Keratinocyte (primary cell): ENCODE results near the gene AKR1C1. TPM values are rescaled to one million over a fixed set of nuclear protein-coding genes. Genes with fewer than 3 reads are reported as not detected.
"Not testable (repeated sequence)": the region's sequence is repeated elsewhere in the genome, so short reads cannot be mapped to it uniquely, and the experiment has no call there.

Experiments
- DNase-seq: peaks from one replicate; pipeline ENCODE4 v3.0.0-alpha.2; 2011; ENCODE audit warnings: low read depth, missing footprints, low spot score
- FAIRE-seq: peaks from 2 replicates; lab custom pipeline; 2011; peaks lifted over from hg19 to GRCh38; lab: Jason Lieb, UNC
- H2AFZ ChIP-seq: 2 replicates; pipeline ENCODE4 v1.6.0; 2012; ENCODE audit warnings: low read length, control low read depth, inconsistent platforms; ENCODE audit not compliant: control insufficient read depth
- H3K27ac ChIP-seq: 2 replicates; pipeline ENCODE4 v1.5.1; 2011; ENCODE audit warnings: low read length; ENCODE audit not compliant: control insufficient read depth, insufficient read depth
- H3K27me3 ChIP-seq: 3 replicates; pipeline ENCODE4 v1.6.0; 2011; ENCODE audit warnings: low read length; ENCODE audit not compliant: control insufficient read depth, insufficient read depth; ENCODE audit errors: extremely low read depth
- H3K36me3 ChIP-seq, 2 experiments: 2 replicates in 1 of 2; 3 replicates in 1 of 2; pipeline ENCODE4 v1.5.1; 2011; ENCODE audit warnings: low read length in 2 of 2, mild to moderate bottlenecking in 1 of 2; ENCODE audit not compliant: control insufficient read depth in 2 of 2, insufficient read depth in 2 of 2; ENCODE audit errors: extremely low read depth in 1 of 2
- H3K4me1 ChIP-seq: 3 replicates; pipeline ENCODE4 v1.5.1; 2011; ENCODE audit warnings: low read length; ENCODE audit not compliant: control insufficient read depth, insufficient read depth; ENCODE audit errors: extremely low read depth
- H3K4me2 ChIP-seq: 3 replicates; pipeline ENCODE4 v1.6.0; 2011; ENCODE audit warnings: low read depth, low read length; ENCODE audit not compliant: control insufficient read depth, insufficient read depth; ENCODE audit errors: extremely low read depth
- H3K4me3 ChIP-seq, 3 experiments: fragments of 200-600 bp in 1 of 3; sonication (generic) in 1 of 3; 2 replicates in 2 of 3; 3 replicates in 1 of 3; pipeline ENCODE4 v1.5.1; 2011 to 2016; ENCODE audit warnings: low read length in 3 of 3, mild to moderate bottlenecking in 3 of 3, control low read depth in 2 of 3, inconsistent platforms in 1 of 3, low read depth in 1 of 3, mixed read lengths in 1 of 3, mixed run types in 1 of 3, moderate library complexity in 1 of 3; ENCODE audit not compliant: control insufficient read depth in 2 of 3, insufficient read depth in 2 of 3; ENCODE audit errors: extremely low read depth in 1 of 3
- H3K79me2 ChIP-seq: 2 replicates; pipeline ENCODE4 v1.6.0; 2012; ENCODE audit warnings: low read length; ENCODE audit not compliant: control insufficient read depth, insufficient read depth
- H3K9ac ChIP-seq: 3 replicates; pipeline ENCODE4 v1.6.0; 2011; ENCODE audit warnings: low read length; ENCODE audit not compliant: control insufficient read depth, insufficient read depth; ENCODE audit errors: extremely low read depth
- H3K9me1 ChIP-seq: 3 replicates; pipeline ENCODE4 v1.6.0; 2011; ENCODE audit warnings: low read length; ENCODE audit not compliant: control insufficient read depth, insufficient read depth; ENCODE audit errors: extremely low read depth
- H3K9me3 ChIP-seq: 2 replicates; pipeline ENCODE4 v1.5.1; 2012; ENCODE audit warnings: low read depth, low read length; ENCODE audit not compliant: control insufficient read depth
- H4K20me1 ChIP-seq: 3 replicates; pipeline ENCODE4 v1.6.0; 2011; ENCODE audit warnings: low read length; ENCODE audit not compliant: control insufficient read depth, insufficient read depth; ENCODE audit errors: extremely low read depth
- CTCF ChIP-seq, 3 experiments: IDR thresholded peaks in 1 of 3; conservative IDR thresholded peaks in 1 of 3; optimal IDR thresholded peaks in 1 of 3; 2 replicates in 2 of 3; 3 replicates in 1 of 3; pipeline versions ENCODE3 to v1.5.1; 2011; ENCODE audit warnings: low read length in 3 of 3, mild to moderate bottlenecking in 3 of 3, moderate library complexity in 2 of 3, control low read depth in 1 of 3, inconsistent platforms in 1 of 3; ENCODE audit not compliant: insufficient read depth in 2 of 3; ENCODE audit errors: extremely low read depth in 1 of 3
- EZH2 ChIP-seq: IDR thresholded peaks from one replicate; pipeline ENCODE4 v1.6.1; 2012; ENCODE audit warnings: inconsistent platforms, mild to moderate bottlenecking, low read length, moderate library complexity
- dilution Hi-C: fragments of 300-500 bp; cut with MboI; formaldehyde crosslinking; loops from one replicate; pipeline ENCODE4 v1.7.0; 2020; ENCODE audit warnings: low sequenced_read_pairs; ENCODE audit not compliant: extremely low pct_ligation_motif_present
- polyA plus RNA-seq, 5 experiments: library from polyadenylated mRNA; depleted of rRNA in 3 of 5; stranded (reverse) in 3 of 5; stranded (forward) in 1 of 5; unstranded in 1 of 5; fragments of >200 nt; gene quantifications; 1 replicate in 1 of 5; 2 replicates in 3 of 5; 3 replicates in 1 of 5; pipeline versions ENCODE4 v1.2.1 to v1.2.3, GENCODE V29; 2011 to 2012; ENCODE audit warnings: missing spikeins in 2 of 5, low read depth in 1 of 5, low replicate concordance in 1 of 5

The AKR1C1 gene
- polyA plus RNA-seq, 1 donor (not counting 4 experiments of a cell fraction or from before 2014, with no cell fraction given), result 28.1 TPM

DNA sequence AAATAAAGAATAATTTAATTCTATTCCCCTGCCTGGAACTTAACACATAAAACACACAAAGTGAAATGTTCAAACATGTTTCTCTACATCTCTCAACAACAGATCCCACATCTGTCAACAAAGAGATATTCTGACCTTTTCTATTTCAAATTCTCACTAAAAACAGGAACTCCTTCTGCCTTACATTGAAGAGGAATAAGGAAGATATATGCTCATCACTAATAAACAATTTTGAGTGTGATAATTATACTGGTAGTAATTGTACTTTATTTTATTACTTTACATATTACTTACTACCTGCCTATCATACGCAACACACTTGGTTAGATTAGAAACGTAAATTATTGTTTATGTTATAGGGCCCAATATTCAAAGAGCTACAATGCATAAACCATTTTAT is 27.0 kb downstream of the AKR1C1 start:
- Histone ChIP-seq H3K4me3 (no peak overlapping the region), H3K9ac (no peak overlapping the region), H2AFZ (no peak overlapping the region), H3K4me1 (no peaks in the 10 kb centered on the region), H3K36me3 (peaks cover 0 to 2% of the 10 kb centered on the region in 2 experiments), H3K9me1 (no peaks in the 10 kb centered on the region), H4K20me1 (no peaks in the 10 kb centered on the region), H3K27me3 (no peaks in the 10 kb centered on the region), H3K27ac (no peak overlapping the region), H3K4me2 (no peak overlapping the region), H3K79me2 (no peaks in the 10 kb centered on the region), H3K9me3 (no peaks in the 10 kb centered on the region)
- no peak for FAIRE-seq
- no peak for TF ChIP-seq EZH2
- no peak for TF ChIP-seq CTCF (optimal IDR thresholded peaks at IDR 0.05 in 1 of 3, IDR thresholded peaks at IDR 0.05 in 1 of 3, conservative IDR thresholded peaks at IDR 0.05 in 1 of 3; ENCODE audit: extremely low read depth in 1 of 3, insufficient read depth in 2 of 3, low read length in 3 of 3)
- DNase-seq, result no peak
- dilution Hi-C loops, result no loop called here

- H3K79me2 ChIP-seq, H3K9ac ChIP-seq, H3K27me3 ChIP-seq, H3K4me1 ChIP-seq, dilution Hi-C loops, H4K20me1 ChIP-seq, DNase-seq, H3K9me3 ChIP-seq, H3K4me2 ChIP-seq, H3K4me3 ChIP-seq, H2AFZ ChIP-seq, H3K9me1 ChIP-seq, H3K36me3 ChIP-seq, H3K27ac ChIP-seq: not testable (repeated sequence)
- FAIRE-seq, result peak; percentile 57
These were observed 28.2 kb downstream of the AKR1C1 start for GRCh38 chr10:4991463-4991862.

DNA sequence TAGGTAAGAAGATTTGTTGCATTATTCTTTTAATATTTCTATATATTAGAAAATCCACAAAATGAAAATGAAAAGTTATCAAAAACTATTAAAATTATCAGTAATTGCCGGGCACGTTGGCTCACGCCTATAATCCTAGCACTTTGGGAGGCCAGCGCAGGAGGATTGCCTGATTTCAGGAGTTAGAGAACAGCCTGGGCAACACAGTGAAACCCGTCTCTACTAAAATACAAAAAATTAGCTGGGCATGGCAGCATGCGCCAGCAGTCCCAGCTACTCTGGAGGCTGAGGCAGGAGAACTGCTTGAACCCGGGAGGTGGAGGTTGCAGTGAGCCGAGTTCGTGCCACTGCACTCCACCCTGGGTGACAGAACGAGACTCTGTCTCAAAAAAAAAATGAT is 29.3 kb downstream of the AKR1C1 start:
- H4K20me1 ChIP-seq, H3K9me1 ChIP-seq, DNase-seq, H3K27me3 ChIP-seq, H3K9me3 ChIP-seq, H3K4me2 ChIP-seq, FAIRE-seq, H2AFZ ChIP-seq, H3K4me3 ChIP-seq, H3K36me3 ChIP-seq, H3K4me1 ChIP-seq, H3K27ac ChIP-seq, H3K9ac ChIP-seq, H3K79me2 ChIP-seq, dilution Hi-C loops: not testable (repeated sequence)

GRCh38 chr10:4994260-4994659 is 31.0 kb downstream of the AKR1C1 start:
- H3K9ac ChIP-seq, FAIRE-seq, H3K27ac ChIP-seq, H4K20me1 ChIP-seq, dilution Hi-C loops, H3K9me1 ChIP-seq, DNase-seq, H3K4me3 ChIP-seq, H3K9me3 ChIP-seq, H3K4me2 ChIP-seq, H3K79me2 ChIP-seq, H2AFZ ChIP-seq, H3K27me3 ChIP-seq, H3K4me1 ChIP-seq, H3K36me3 ChIP-seq: not testable (repeated sequence)
